ENCODE data around the gene DNAAF5. TPM values are rescaled to one million over a fixed set of nuclear protein-coding genes. Genes with fewer than 3 reads are reported as not detected.

DNAAF5 gene
- polyA plus RNA-seq, 2 donors: 7.8 to 14.6 TPM

DNA sequence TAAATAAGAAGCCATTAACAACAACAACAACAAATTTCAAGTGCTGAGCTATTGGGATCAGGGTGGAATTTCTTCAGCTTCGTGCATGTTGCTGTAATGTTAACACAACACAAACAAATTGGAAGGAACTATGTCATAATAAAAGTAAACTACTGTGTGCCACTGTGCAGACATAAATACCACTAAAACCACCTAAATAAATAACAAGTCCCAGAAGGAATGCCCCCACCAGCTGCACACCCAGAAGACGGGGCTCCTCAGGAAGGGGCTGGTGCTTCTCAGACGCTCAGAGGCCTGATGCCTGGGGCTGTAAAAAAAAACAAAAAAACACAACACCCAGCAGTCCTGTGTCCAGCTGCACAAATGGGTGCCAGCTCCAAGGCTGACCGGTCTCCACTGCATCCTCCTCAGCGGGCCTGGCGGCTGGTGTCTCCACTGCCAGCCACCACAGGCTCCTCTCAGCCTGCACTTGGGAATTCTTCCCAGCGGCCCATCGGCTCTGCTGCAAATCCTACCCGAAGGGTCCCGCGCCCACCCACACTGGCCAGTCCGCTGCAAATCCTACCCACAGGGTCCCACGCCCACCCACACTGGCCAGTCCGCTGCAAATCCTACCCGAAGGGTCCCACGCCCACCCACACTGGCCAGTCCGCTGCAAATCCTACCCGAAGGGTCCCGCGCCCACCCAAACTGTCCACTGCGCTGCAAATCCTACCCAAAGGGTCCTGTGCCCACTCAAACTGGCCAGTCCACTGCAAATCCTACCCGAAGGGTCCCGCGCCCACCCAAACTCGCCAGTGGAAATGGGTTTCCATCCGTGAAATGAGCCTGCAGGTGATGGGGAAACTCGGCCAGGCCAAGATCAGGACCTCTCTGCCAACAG is 35.8 kb upstream of the DNAAF5 start:
- 96 to 97% methylated on average over 27 of the region's 27 CpGs for WGBS, 2 donors
- H3K36me3 ChIP-seq (ENCODE audit: control insufficient read depth in 2 of 2, insufficient read depth in 2 of 2, low read length in 1 of 2): peaks cover 0 to 5% of the 10 kb centered on the region in 2 donors
- no peak overlapping the region for H3K27ac ChIP-seq (ENCODE audit: low read depth in 2 of 2, low read length in 1 of 2)
- no peaks in the 10 kb centered on the region for H3K27me3 ChIP-seq (ENCODE audit: control insufficient read depth in 1 of 2, insufficient read depth in 2 of 2, low read length in 2 of 2)
- H3K9me3 ChIP-seq (ENCODE audit: control insufficient read depth in 2 of 2, insufficient read depth in 1 of 2, low read depth in 1 of 2, low read length in 1 of 2): peaks cover 0 to 4% of the 10 kb centered on the region in 2 donors
- H3K4me1 ChIP-seq (ENCODE audit: control insufficient read depth in 2 of 2, insufficient read depth in 2 of 2, low read length in 1 of 2): no peaks in the 10 kb centered on the region
- no peak overlapping the region for H3K4me3 ChIP-seq (ENCODE audit: low read depth in 1 of 2, low read length in 2 of 2)

DNA sequence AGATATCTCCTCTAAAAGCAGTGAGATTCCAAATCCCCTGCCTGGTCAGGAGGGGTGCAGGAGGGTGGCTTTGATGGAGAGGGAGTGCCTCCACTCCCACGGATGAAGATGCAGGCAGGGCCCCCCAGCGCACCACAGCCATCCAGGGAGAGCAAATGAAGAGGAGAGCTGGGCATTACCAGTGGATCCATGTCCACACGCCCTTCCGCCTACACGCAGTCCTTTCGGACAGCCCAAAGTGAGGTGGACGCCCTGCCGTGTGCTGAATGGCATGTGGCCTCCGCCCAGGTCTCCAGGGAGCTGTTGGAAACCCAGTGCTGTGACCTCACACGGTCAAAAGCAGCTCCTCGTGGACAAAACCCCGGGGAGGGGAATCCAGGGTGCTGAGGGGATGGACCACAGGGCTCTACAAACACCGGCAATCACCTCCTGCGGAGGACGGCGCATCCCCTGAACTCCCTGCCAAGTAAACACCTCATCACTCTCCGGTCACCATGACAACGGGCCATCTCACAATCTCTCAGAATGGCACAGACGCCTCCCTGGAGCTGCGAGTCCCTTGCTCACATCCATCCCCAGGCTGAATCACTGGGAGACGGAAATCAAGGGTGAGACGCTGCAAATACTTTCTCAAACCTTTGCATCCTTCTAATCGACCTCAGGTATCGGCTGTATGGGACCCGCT is 35.0 kb upstream of the DNAAF5 start:
- 95% methylated on average over 25 of the region's 25 CpGs for WGBS, 2 donors
- no peaks in the 10 kb centered on the region for H3K4me1 ChIP-seq (ENCODE audit: control insufficient read depth in 2 of 2, insufficient read depth in 2 of 2, low read length in 1 of 2)
- H3K36me3 ChIP-seq (ENCODE audit: control insufficient read depth in 2 of 2, insufficient read depth in 2 of 2, low read length in 1 of 2): peaks cover 0 to 5% of the 10 kb centered on the region in 2 donors
- peaks cover 0 to 4% of the 10 kb centered on the region in 2 donors for H3K9me3 ChIP-seq (ENCODE audit: control insufficient read depth in 2 of 2, insufficient read depth in 1 of 2, low read depth in 1 of 2, low read length in 1 of 2)
- no peaks in the 10 kb centered on the region for H3K27me3 ChIP-seq (ENCODE audit: control insufficient read depth in 1 of 2, insufficient read depth in 2 of 2, low read length in 2 of 2)
- H3K27ac ChIP-seq (ENCODE audit: low read depth in 2 of 2, low read length in 1 of 2): no peak overlapping the region
- H3K4me3 ChIP-seq (ENCODE audit: low read depth in 1 of 2, low read length in 2 of 2): no peak overlapping the region

DNA sequence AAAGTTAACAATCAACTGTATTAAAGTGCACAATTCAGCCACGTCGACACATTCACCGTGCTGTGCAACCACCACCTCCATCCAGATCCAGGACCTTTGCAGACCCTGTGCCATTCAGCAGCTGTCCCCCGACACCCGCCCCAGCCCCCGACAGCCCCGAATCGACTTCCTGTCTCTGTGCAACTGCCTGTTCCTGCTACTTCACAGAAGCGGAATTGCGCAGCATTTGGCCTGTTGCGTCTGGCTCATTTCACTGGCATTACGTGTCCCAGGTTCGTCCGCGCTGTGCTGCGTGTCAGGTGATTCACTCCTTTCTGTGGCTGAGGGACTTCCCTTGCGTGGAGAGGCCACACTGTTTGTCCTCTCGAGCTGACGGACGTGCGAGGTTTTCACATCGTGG is 33.2 kb upstream of the DNAAF5 start:
- H3K36me3 ChIP-seq (ENCODE audit: control insufficient read depth in 2 of 2, insufficient read depth in 2 of 2, low read length in 1 of 2): peaks cover 0 to 5% of the 10 kb centered on the region in 2 donors
- WGBS, 2 donors: 94 to 97% methylated on average over 22 of the region's 22 CpGs

DNA sequence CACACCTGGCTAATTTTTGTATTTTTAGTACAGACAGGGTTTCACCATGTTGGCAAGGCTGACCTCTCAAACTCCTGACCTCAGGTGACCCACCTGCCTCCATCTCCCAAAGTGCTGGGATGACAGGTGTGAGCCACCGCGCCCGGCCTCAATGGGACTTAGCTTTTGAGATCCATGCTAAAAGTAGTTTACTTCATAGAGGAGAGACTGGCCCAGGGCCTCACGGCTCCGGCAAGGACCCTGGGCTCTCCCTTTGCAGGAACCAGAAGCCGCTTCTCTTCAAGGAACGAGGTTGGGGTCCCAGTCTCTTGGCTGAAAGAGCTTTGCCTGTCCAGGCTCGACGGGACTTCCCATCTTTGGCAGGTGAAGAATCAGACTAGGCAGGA is 30.1 kb upstream of the DNAAF5 start:
- Histone ChIP-seq H3K4me3 (ENCODE audit: low read depth in 1 of 2, low read length in 2 of 2) (no peak overlapping the region), H3K36me3 (ENCODE audit: control insufficient read depth in 2 of 2, insufficient read depth in 2 of 2, low read length in 1 of 2) (peaks cover 0 to 3% of the 10 kb centered on the region in 2 donors), H3K4me1 (ENCODE audit: control insufficient read depth in 2 of 2, insufficient read depth in 2 of 2, low read length in 1 of 2) (peaks cover 4 to 10% of the 10 kb centered on the region in 2 donors), H3K9me3 (ENCODE audit: control insufficient read depth in 2 of 2, insufficient read depth in 1 of 2, low read depth in 1 of 2, low read length in 1 of 2) (peaks cover 0 to 2% of the 10 kb centered on the region in 2 donors), H3K27me3 (ENCODE audit: control insufficient read depth in 1 of 2, insufficient read depth in 2 of 2, low read length in 2 of 2) (no peaks in the 10 kb centered on the region), H3K27ac (ENCODE audit: low read depth in 2 of 2, low read length in 1 of 2) (no peak overlapping the region)
- 88 to 91% methylated on average over 9 of the region's 9 CpGs for WGBS, 2 donors

More for the DNA sequence above, 33.2 kb upstream of the DNAAF5 start:
- H3K27ac ChIP-seq (ENCODE audit: low read depth in 2 of 2, low read length in 1 of 2): no peak overlapping the region
- no peak overlapping the region for H3K4me3 ChIP-seq (ENCODE audit: low read depth in 1 of 2, low read length in 2 of 2)
- H3K9me3 ChIP-seq (ENCODE audit: control insufficient read depth in 2 of 2, insufficient read depth in 1 of 2, low read depth in 1 of 2, low read length in 1 of 2): peaks cover 0 to 4% of the 10 kb centered on the region in 2 donors
- no peaks in the 10 kb centered on the region for H3K4me1 ChIP-seq (ENCODE audit: control insufficient read depth in 2 of 2, insufficient read depth in 2 of 2, low read length in 1 of 2)
- no peaks in the 10 kb centered on the region for H3K27me3 ChIP-seq (ENCODE audit: control insufficient read depth in 1 of 2, insufficient read depth in 2 of 2, low read length in 2 of 2)

DNA sequence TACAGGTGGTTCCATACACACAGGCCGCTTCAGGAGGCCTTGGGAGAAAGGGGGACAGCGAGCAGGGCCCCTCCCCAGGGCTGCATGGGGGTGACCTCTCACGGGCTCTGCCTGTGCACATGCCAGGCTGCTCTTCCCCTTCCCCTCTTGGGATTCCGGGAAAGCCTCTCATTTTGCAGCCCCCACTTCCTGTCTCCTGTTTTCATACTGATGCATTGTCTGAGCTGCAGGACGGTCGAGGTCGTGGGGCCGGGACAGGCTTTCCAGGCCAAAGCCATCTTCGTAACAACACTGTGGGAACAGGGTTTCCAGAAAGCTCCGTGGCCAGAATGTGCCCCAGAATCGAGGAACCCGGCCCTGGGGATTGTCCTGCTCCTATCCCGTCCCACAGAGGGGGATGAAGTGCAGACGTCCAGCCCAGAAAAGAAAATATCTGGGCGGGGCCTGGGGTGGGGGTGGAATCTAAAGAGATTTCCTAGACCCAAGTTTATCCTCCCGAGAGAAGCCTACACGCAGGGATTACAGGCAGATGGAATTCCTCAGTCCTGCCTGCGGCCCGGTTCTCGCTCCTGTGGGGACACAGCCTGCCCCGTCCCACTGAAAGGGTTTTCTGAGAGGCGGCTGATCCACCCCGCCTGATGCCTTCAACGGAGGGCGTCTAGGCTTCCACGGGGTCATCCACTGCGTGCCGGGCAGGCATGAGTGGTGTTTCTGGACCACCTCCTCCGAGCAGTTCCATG is 29.5 kb upstream of the DNAAF5 start:
- Histone ChIP-seq H3K27ac (ENCODE audit: low read depth in 2 of 2, low read length in 1 of 2) (no peak overlapping the region), H3K9me3 (ENCODE audit: control insufficient read depth in 2 of 2, insufficient read depth in 1 of 2, low read depth in 1 of 2, low read length in 1 of 2) (peaks cover 0 to 2% of the 10 kb centered on the region in 2 donors), H3K27me3 (ENCODE audit: control insufficient read depth in 1 of 2, insufficient read depth in 2 of 2, low read length in 2 of 2) (no peaks in the 10 kb centered on the region), H3K36me3 (ENCODE audit: control insufficient read depth in 2 of 2, insufficient read depth in 2 of 2, low read length in 1 of 2) (no peaks in the 10 kb centered on the region), H3K4me3 (ENCODE audit: low read depth in 1 of 2, low read length in 2 of 2) (no peak overlapping the region), H3K4me1 (ENCODE audit: control insufficient read depth in 2 of 2, insufficient read depth in 2 of 2, low read length in 1 of 2) (peaks cover 4 to 10% of the 10 kb centered on the region in 2 donors)
- WGBS, 2 donors: 77 to 80% methylated on average over 29 of the region's 29 CpGs

DNA sequence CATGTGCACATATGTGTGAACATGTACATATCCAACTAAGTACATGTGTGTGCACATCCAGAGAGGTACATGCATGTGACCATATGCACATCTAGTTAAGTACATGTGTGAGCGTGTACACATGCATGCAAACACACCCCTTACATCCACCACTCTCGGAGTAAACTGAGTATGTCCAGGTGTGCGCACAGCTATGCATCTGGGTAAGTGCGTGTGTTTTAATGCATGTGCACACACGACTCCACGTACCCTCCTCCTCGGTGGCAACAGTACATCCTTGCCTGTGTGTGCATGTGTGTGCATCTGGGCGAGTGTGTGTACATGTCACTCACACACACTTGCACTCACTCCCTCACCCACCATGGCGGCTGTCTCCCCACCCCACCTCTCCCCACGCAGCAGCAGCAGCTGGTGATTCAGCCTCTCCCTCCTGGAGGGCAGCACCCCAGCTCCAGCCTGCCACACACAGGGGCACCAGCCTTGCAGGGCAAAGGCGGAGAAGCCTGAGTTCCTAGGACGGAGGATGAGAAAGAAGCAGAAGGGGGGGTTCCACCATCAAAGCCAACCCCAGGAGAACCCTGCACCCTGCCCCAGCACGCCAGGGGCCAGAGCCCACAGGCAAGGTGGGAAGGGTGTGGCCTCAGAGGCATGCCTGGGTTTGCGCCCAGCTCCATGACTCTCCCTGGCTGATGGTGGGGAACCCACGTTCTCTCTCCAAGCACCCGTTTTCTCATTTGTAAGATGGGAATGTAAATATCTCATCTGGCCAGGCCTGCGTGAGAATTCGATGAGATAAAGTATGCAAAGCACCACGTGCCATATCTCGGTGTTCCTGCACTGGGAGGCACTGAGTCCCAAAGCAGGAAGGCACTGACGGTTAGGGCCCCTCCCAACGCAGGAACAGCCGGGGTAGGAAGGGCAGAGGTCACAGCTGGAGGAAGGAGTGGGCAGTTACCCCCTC is 27.7 kb upstream of the DNAAF5 start:
- peaks cover 0 to 2% of the 10 kb centered on the region in 2 donors for H3K9me3 ChIP-seq (ENCODE audit: control insufficient read depth in 2 of 2, insufficient read depth in 1 of 2, low read depth in 1 of 2, low read length in 1 of 2)
- 53 to 58% methylated on average over 23 of the region's 23 CpGs for WGBS, 2 donors
- no peaks in the 10 kb centered on the region for H3K36me3 ChIP-seq (ENCODE audit: control insufficient read depth in 2 of 2, insufficient read depth in 2 of 2, low read length in 1 of 2)
- no peaks in the 10 kb centered on the region for H3K27me3 ChIP-seq (ENCODE audit: control insufficient read depth in 1 of 2, insufficient read depth in 2 of 2, low read length in 2 of 2)
- peaks cover 4 to 10% of the 10 kb centered on the region in 2 donors for H3K4me1 ChIP-seq (ENCODE audit: control insufficient read depth in 2 of 2, insufficient read depth in 2 of 2, low read length in 1 of 2)
- H3K27ac ChIP-seq (ENCODE audit: low read depth in 2 of 2, low read length in 1 of 2): peak overlapping the region in 1 of 2 donors; percentile 38
- no peak overlapping the region for H3K4me3 ChIP-seq (ENCODE audit: low read depth in 1 of 2, low read length in 2 of 2)

DNA sequence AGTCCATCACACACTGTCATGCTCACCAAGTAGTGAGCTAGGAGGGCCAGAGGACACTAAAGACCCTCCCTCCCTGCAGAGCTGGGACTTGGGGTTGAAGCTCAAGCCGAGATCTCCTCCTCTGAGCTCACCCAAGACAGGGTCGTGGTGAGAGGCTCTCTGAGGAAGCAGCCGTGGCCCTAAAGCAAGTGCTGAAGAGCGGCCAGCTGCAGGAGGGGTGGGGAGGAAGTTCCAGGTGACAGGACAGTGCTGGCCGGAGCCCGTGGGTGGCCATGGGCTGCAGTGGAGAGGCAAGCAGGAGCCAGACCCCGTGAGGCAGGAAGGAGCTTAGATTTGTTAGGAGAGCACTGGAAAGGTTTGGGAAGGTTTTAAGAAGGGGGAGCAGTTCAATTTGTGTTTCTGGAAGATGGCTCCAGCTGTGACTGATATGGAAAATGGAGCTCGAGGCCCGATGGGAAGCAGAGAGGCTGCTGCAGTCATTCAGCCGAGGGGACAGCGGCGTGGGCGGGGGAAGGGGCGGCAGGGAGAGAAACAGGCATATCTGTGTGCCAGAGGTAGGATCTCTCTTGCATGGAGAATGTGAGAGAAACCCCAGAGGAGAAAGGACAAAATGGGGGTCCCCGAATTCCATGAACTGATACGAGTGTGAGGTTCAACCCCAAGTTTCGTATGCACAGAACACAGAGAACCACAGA is 26.9 kb upstream of the DNAAF5 start:
- WGBS, 2 donors: 75 to 80% methylated on average over 17 of the region's 17 CpGs
- H3K27ac ChIP-seq (ENCODE audit: low read depth in 2 of 2, low read length in 1 of 2): peak overlapping the region in 1 of 2 donors; percentile 38

DNA sequence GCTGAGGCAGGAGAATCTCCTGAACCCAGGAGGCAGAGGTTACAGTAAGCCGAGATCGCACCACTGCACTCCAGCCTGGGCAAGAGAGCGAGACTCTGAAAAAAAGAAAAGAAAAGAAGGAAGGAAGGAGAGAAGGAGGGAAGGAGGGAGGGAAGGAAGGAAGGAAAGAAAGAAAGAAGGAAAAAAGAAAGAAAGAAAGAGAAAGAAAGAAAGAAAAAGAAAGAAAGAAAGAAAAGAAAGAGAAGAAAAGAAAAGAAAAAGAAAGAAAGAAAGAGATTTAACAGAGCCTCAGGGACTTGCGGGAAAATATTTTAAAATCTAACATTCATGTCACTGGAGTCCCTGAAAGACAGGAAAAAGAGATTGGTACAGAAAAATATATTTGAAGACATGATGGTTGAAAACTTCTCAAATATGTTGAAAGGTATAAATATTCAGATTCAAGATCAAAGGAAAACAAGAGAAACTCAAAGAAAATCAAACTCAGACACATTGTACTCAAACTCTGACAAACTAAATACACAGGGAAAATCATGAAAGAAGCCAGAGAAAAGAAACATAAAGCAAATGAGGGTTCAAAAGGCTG is 25.3 kb upstream of the DNAAF5 start:
- Histone ChIP-seq H3K36me3 (ENCODE audit: control insufficient read depth in 2 of 2, insufficient read depth in 2 of 2, low read length in 1 of 2) (no peaks in the 10 kb centered on the region), H3K27me3 (ENCODE audit: control insufficient read depth in 1 of 2, insufficient read depth in 2 of 2, low read length in 2 of 2) (no peaks in the 10 kb centered on the region), H3K4me1 (ENCODE audit: control insufficient read depth in 2 of 2, insufficient read depth in 2 of 2, low read length in 1 of 2) (peaks cover 4 to 10% of the 10 kb centered on the region in 2 donors), H3K4me3 (ENCODE audit: low read depth in 1 of 2, low read length in 2 of 2) (no peak overlapping the region), H3K9me3 (ENCODE audit: control insufficient read depth in 2 of 2, insufficient read depth in 1 of 2, low read depth in 1 of 2, low read length in 1 of 2) (peaks cover 0 to 2% of the 10 kb centered on the region in 2 donors), H3K27ac (ENCODE audit: low read depth in 2 of 2, low read length in 1 of 2) (no peak overlapping the region)
- 99% methylated on average over 4 of the region's 4 CpGs for WGBS, 2 donors

More for the DNA sequence above, 26.9 kb upstream of the DNAAF5 start:
- Histone ChIP-seq H3K4me3 (ENCODE audit: low read depth in 1 of 2, low read length in 2 of 2) (no peak overlapping the region), H3K36me3 (ENCODE audit: control insufficient read depth in 2 of 2, insufficient read depth in 2 of 2, low read length in 1 of 2) (no peaks in the 10 kb centered on the region), H3K9me3 (ENCODE audit: control insufficient read depth in 2 of 2, insufficient read depth in 1 of 2, low read depth in 1 of 2, low read length in 1 of 2) (peaks cover 0 to 2% of the 10 kb centered on the region in 2 donors), H3K4me1 (ENCODE audit: control insufficient read depth in 2 of 2, insufficient read depth in 2 of 2, low read length in 1 of 2) (peaks cover 4 to 10% of the 10 kb centered on the region in 2 donors), H3K27me3 (ENCODE audit: control insufficient read depth in 1 of 2, insufficient read depth in 2 of 2, low read length in 2 of 2) (no peaks in the 10 kb centered on the region)

Data from esophagus (tissue), 2 donors.